Activated naive CD4-positive, alpha-beta T cell treated with anti-CD3 and anti-CD28 coated beads for 36 hours (primary cell): ENCODE data around the gene CMIP. TPM values are rescaled to one million over a fixed set of nuclear protein-coding genes. Genes with fewer than 3 reads are reported as not detected.

Source experiments
- CTCF ChIA-PET: fragments of 350-600 bp; sonication (Branson Sonifier 250); formaldehyde crosslinking; loops from one replicate; lab custom pipeline; 2021; ENCODE audit warnings: antibody characterized with exemption; lab: Charles Lee
- DNase-seq: peaks from one replicate; pipeline ENCODE4 v3.0.0-alpha.2; 2020
- H3K27ac Mint-ChIP-seq: one replicate; pipeline ENCODE4 v1.8.0; 2021; ENCODE audit warnings: mild to moderate bottlenecking, mixed read lengths
- H3K27me3 Mint-ChIP-seq: one replicate; pipeline ENCODE4 v1.8.0; 2021; ENCODE audit warnings: low read depth, mixed read lengths
- H3K36me3 Mint-ChIP-seq: one replicate; pipeline ENCODE4 v1.8.0; 2021; ENCODE audit warnings: low read depth, mixed read lengths
- H3K4me1 Mint-ChIP-seq: one replicate; pipeline ENCODE4 v1.8.0; 2021; ENCODE audit warnings: low read depth, mixed read lengths
- H3K4me3 Mint-ChIP-seq: one replicate; pipeline ENCODE4 v1.8.0; 2021; ENCODE audit warnings: mild to moderate bottlenecking, moderate library complexity, mixed read lengths
- H3K9me3 Mint-ChIP-seq: one replicate; pipeline ENCODE4 v1.8.0; 2021; ENCODE audit warnings: mixed read lengths
- intact Hi-C: fragments of 100-400 bp; cut with micrococcal nuclease; formaldehyde crosslinking; loops from one replicate; pipeline ENCODE4 v1.15.1; 2023
- total RNA-seq, 2 experiments: library from RNA; stranded (reverse); gene quantifications; one replicate each; pipeline ENCODE4 v1.2.3, GENCODE V29; 2021

CMIP gene
- total RNA-seq, 2 experiments from 2014 or later, result 28.6 to 28.8 TPM

GRCh38 chr16:81618187-81618586, 173.6 kb downstream of the CMIP start:
- CTCF ChIA-PET, result no interaction called here
- no peak overlapping the region for H3K27ac Mint-ChIP-seq

DNA sequence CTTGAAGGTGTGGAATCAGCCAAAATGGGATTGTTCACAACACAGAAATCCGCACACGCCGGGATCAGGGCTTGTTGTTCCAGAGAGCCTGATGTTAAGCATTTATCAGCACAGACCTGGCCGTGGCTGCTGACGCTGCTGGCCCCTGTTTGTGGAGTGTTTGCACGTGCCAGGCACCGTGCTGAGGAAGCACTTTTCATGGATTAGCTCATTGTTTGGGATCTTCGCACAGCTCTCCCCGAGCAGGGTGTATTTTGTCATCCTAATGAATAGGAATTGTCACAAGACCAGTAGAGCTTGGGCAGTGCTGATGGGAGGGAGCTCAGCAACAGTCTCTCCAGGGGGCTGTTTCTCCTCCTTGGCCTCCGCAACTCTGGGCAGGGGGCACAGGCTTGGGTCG, 174.1 kb downstream of the CMIP start:
- Mint-ChIP-seq H3K9me3 (no peaks in the 10 kb centered on the region), H3K27ac (no peak overlapping the region), H3K27me3 (no peaks in the 10 kb centered on the region), H3K4me1 (peaks cover 19% of the 10 kb centered on the region), H3K4me3 (no peak overlapping the region), H3K36me3 (peaks cover 2% of the 10 kb centered on the region)
- intact Hi-C loops, result loop anchor here (5.0 kb wide), 1 partner anchor 306 kb away; the partner anchor contains the start of gene GAN
- CTCF ChIA-PET, result no interaction called here
- no peak for DNase-seq

More at GRCh38 chr16:81618187-81618586, 173.6 kb downstream of the CMIP start:
- DNase-seq, result no peak
- peaks cover 16% of the 10 kb centered on the region for H3K4me1 Mint-ChIP-seq
- H3K9me3 Mint-ChIP-seq, result no peaks in the 10 kb centered on the region
- intact Hi-C loops, result loop anchor here (5.0 kb wide), 1 partner anchor 306 kb away; the partner anchor contains the start of gene GAN
- no peaks in the 10 kb centered on the region for H3K27me3 Mint-ChIP-seq
- H3K36me3 Mint-ChIP-seq, result peaks cover 2% of the 10 kb centered on the region
- no peak overlapping the region for H3K4me3 Mint-ChIP-seq

GRCh38 chr16:81620029-81620428, 175.4 kb downstream of the CMIP start:
- Mint-ChIP-seq H3K27me3 (no peaks in the 10 kb centered on the region), H3K4me3 (no peak overlapping the region), H3K36me3 (peaks cover 2% of the 10 kb centered on the region), H3K4me1 (peaks cover 21% of the 10 kb centered on the region), H3K27ac (no peak overlapping the region), H3K9me3 (no peaks in the 10 kb centered on the region)
- no peak for DNase-seq
- CTCF ChIA-PET, result interaction anchor here (0.6 to 6.1 kb wide), 5 partner anchors 76 to 372 kb away, joined by 3 to 67 read pairs (median 3); no protein-coding TSS in a partner anchor
- intact Hi-C loops, result no loop called here

DNA sequence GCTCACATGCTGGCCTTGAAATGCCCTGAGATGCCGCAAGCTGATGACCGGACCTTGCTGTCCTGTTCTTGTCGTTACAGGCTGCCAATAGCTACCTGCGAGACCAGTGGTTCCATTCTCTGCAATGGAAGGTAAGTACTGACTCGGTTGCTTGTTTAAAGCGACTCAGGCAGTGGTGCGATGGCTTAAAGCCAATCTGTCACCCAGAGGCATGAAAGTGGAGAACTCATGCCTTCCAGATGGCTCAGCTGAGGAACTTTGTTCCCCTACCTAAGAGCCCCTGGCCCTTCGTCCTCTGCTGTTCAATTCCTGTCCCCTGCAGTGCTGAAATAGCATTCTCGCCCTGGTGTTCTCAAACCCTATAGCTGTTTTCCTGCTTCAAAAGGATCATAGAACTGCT, 176.2 kb downstream of the CMIP start:
- intact Hi-C loops, result no loop called here

GRCh38 chr16:81621496-81621895, 176.9 kb downstream of the CMIP start:
- no peak overlapping the region for H3K4me3 Mint-ChIP-seq
- H3K27ac Mint-ChIP-seq, result no peak overlapping the region
- no peaks in the 10 kb centered on the region for H3K27me3 Mint-ChIP-seq
- CTCF ChIA-PET, result interaction anchor here (0.9 to 6.1 kb wide), 11 partner anchors 10 to 257 kb away, joined by 3 to 67 read pairs (median 11); no protein-coding TSS in a partner anchor
- no peaks in the 10 kb centered on the region for H3K9me3 Mint-ChIP-seq
- H3K4me1 Mint-ChIP-seq, result peaks cover 14% of the 10 kb centered on the region
- H3K36me3 Mint-ChIP-seq, result peaks cover 2% of the 10 kb centered on the region
- DNase-seq, result no peak
- intact Hi-C loops, result no loop called here

More for the DNA sequence above, 176.2 kb downstream of the CMIP start:
- Mint-ChIP-seq H3K9me3 (no peaks in the 10 kb centered on the region), H3K27ac (no peak overlapping the region), H3K27me3 (no peaks in the 10 kb centered on the region), H3K36me3 (peaks cover 2% of the 10 kb centered on the region), H3K4me3 (no peak overlapping the region), H3K4me1 (peaks cover 21% of the 10 kb centered on the region)
- DNase-seq, result no peak
- CTCF ChIA-PET, result interaction anchor here (1.0 to 6.1 kb wide), 7 partner anchors 13 to 217 kb away, joined by 3 to 67 read pairs (median 17); no protein-coding TSS in a partner anchor

GRCh38 chr16:81623365-81624102, 178.9 kb downstream of the CMIP start:
- no peaks in the 10 kb centered on the region for H3K36me3 Mint-ChIP-seq
- no peaks in the 10 kb centered on the region for H3K27me3 Mint-ChIP-seq
- intact Hi-C loops, result loop anchor here (1.0 kb wide), 7 partner anchors 10 to 257 kb away; no protein-coding TSS in a partner anchor
- DNase-seq, result peak; percentile 83
- no peaks in the 10 kb centered on the region for H3K9me3 Mint-ChIP-seq
- CTCF ChIA-PET, result interaction anchor here (0.6 to 6.1 kb wide), 23 partner anchors 8 to 254 kb away, joined by 3 to 67 read pairs (median 5); no protein-coding TSS in a partner anchor
- H3K4me3 Mint-ChIP-seq, result no peak overlapping the region
- H3K27ac Mint-ChIP-seq, result peak overlapping the region; percentile 22
- H3K4me1 Mint-ChIP-seq, result peaks cover 5% of the 10 kb centered on the region

GRCh38 chr16:81624403-81624759, 179.8 kb downstream of the CMIP start:
- peaks cover 8% of the 10 kb centered on the region for H3K4me1 Mint-ChIP-seq
- H3K36me3 Mint-ChIP-seq, result no peaks in the 10 kb centered on the region
- no peaks in the 10 kb centered on the region for H3K27me3 Mint-ChIP-seq
- DNase-seq, result no peak
- intact Hi-C loops, result no loop called here
- no peak overlapping the region for H3K27ac Mint-ChIP-seq
- H3K4me3 Mint-ChIP-seq, result no peak overlapping the region
- H3K9me3 Mint-ChIP-seq, result no peaks in the 10 kb centered on the region
- CTCF ChIA-PET, result interaction anchor here (0.6 to 6.1 kb wide), 12 partner anchors 10 to 255 kb away, joined by 3 to 67 read pairs (median 6); no protein-coding TSS in a partner anchor

DNA sequence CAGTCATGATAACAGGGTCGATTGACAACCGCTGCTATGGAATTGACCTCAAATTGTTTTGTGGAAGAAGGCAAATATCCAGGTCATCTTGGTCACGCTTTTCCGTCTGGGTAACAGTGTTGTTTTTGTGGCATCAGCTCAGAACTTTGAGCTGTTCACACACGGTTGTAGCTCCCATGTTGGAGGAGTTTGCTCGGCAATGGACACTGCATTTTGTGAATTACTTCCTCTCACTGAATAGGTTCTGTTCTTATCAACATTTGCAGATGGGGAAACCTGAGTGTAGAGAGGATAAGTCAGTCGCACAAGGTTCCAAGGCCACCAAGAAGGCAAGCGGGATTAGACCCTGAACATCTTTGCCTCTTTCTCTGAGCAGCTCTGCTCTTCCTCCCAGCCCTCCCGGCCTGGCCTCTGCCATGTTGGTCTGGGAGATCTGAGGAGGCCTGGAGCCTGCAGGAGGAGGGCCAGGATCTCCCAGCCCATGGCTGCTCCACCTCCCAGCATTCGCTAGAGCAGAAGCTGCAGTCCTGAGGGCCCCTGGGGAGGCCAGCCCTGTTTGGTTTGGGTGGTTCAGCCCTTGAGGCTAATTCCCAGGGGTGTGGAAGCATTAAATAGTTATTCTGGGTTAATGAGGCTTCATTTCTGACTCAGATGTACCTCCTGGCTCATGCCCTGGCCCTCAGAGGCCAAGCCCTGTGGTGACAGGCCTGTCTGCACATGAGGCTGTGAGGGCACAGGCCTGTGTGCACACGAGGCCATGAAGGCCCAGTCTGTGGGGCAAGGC, 180.3 kb downstream of the CMIP start:
- Mint-ChIP-seq H3K27ac (peak overlapping the region; percentile 3), H3K4me1 (peaks cover 13% of the 10 kb centered on the region), H3K9me3 (no peaks in the 10 kb centered on the region), H3K27me3 (no peaks in the 10 kb centered on the region), H3K4me3 (no peak overlapping the region), H3K36me3 (no peaks in the 10 kb centered on the region)
- intact Hi-C loops, result loop anchor here (1.0 to 5.0 kb wide), 2 partner anchors 9 to 247 kb away; no protein-coding TSS in a partner anchor
- CTCF ChIA-PET, result interaction anchor here (0.6 to 6.1 kb wide), 10 partner anchors 9 to 207 kb away, joined by 3 to 67 read pairs (median 6); no protein-coding TSS in a partner anchor
- DNase-seq, result no peak

- Mint-ChIP-seq H3K27ac (no peak overlapping the region), H3K27me3 (no peaks in the 10 kb centered on the region), H3K4me3 (no peak overlapping the region), H3K9me3 (no peaks in the 10 kb centered on the region), H3K4me1 (peaks cover 18% of the 10 kb centered on the region), H3K36me3 (no peaks in the 10 kb centered on the region)
- CTCF ChIA-PET, result interaction anchor here (0.8 to 6.1 kb wide), 3 partner anchors 72 to 99 kb away, joined by 3 to 67 read pairs (median 3); no protein-coding TSS in a partner anchor
- peak; percentile 80 for DNase-seq
- intact Hi-C loops, result loop anchor here (1.0 to 5.0 kb wide), 3 partner anchors 9 to 247 kb away; no protein-coding TSS in a partner anchor
Observed at GRCh38 chr16:81625544-81626153, 181.0 kb downstream of the CMIP start.

GRCh38 chr16:81626181-81626674, 181.6 kb downstream of the CMIP start:
- Mint-ChIP-seq H3K27me3 (no peaks in the 10 kb centered on the region), H3K9me3 (no peaks in the 10 kb centered on the region), H3K4me1 (peaks cover 24% of the 10 kb centered on the region), H3K36me3 (no peaks in the 10 kb centered on the region), H3K27ac (no peak overlapping the region), H3K4me3 (no peak overlapping the region)
- CTCF ChIA-PET, result interaction anchor here (0.8 to 6.1 kb wide), 3 partner anchors 71 to 98 kb away, joined by 3 to 67 read pairs (median 3); no protein-coding TSS in a partner anchor
- DNase-seq, result peak; percentile 75
- intact Hi-C loops, result loop anchor here (1.0 to 5.0 kb wide), 2 partner anchors 62 to 246 kb away; no protein-coding TSS in a partner anchor

GRCh38 chr16:81627024-81627423, 182.4 kb downstream of the CMIP start:
- no peaks in the 10 kb centered on the region for H3K27me3 Mint-ChIP-seq
- DNase-seq, result peak; percentile 45
- no peaks in the 10 kb centered on the region for H3K36me3 Mint-ChIP-seq
- H3K9me3 Mint-ChIP-seq, result no peaks in the 10 kb centered on the region
- CTCF ChIA-PET, result no interaction called here
- no peak overlapping the region for H3K27ac Mint-ChIP-seq
- intact Hi-C loops, result loop anchor here (5.0 kb wide), 1 partner anchor 245 kb away; no protein-coding TSS in a partner anchor
- peaks cover 32% of the 10 kb centered on the region for H3K4me1 Mint-ChIP-seq
- no peak overlapping the region for H3K4me3 Mint-ChIP-seq
